GOT3 (cell line): ENCODE data around the gene PRDX1.
A peak's percentile ranks its signal among the peaks of the same experiment; 100 is the strongest.

ENCODE experiments used
- DNase-seq: peaks from one replicate; lab custom pipeline; 2025; ENCODE audit warnings: mixed read lengths; lab: John Stamatoyannopoulos, UW

Gene PRDX1

DNA sequence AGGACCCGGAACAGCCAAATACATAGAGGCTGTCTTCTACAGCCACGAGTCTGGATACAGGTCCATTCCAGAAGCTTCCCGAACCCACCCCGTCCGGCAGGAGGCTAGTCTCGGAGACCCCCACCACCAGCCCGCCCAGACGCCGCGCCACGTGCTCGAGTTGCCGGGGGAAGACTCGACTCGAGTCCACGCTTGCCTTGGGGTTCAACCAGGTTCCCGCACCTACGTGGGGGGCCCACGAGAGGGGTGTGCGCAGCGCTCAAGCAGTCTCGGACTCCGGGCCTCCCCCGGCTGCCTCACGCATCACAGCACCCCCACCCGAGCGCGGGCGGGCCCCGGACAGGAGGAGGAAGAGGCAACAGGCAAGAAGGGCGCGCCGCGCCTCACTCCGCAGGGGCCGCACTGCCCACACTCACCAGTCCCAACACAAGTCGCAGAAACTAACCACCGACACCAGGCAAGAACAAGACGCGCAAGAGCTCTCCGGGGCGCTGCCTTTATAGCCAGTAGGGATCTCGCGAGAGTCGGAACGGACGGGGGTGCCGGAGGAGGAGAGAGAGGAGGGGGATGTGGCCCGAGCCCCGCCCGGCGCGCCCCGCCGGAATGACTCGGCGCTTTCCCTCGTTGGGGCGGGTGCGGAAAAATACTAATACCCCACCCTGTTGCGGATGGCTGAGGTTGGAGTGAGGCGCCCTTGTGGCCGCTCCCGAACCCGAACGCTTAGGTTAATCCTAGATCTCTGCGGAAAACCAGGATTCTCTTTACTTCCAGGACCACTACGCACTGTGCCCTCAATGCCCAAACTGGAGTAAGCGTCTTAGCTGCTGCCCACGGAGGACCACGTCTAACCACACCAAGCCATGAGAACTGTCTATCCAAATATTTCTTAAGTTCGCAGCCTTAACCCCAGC, at the start of gene PRDX1:
Gene PRDX1 (minus strand): TSS at position 472 of the 911 bp plus-strand sequence. CDS start 2,841 bp downstream, outside the sequence.
- peak; percentile 95 for DNase-seq

GRCh38 chr1:45570631-45571030, 48.9 kb upstream of the PRDX1 start:
- no peak for DNase-seq

GRCh38 chr1:45569962-45570581, 48.4 kb upstream of the PRDX1 start:
- DNase-seq = peak; percentile 14

GRCh38 chr1:45569571-45569961, 47.9 kb upstream of the PRDX1 start:
- no peak for DNase-seq

GRCh38 chr1:45568421-45568820, 46.7 kb upstream of the PRDX1 start:
- DNase-seq = no peak

DNA sequence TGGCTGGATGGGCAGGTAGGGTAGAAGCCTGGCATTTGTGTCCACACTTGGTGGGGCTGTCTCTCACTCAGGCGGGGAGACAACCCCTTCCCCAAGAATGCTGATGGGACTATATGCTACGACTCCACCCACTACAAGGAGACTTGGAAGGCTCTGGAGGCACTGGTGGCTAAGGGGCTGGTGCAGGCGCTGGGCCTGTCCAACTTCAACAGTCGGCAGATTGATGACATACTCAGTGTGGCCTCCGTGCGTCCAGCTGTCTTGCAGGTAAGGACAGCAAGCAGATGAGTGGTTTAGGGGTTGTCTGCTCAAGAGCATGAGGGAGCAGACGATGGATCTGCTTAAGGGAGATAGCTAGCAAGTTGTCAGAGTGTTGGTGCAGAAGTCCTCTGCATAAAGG, 46.2 kb upstream of the PRDX1 start:
- no peak for DNase-seq

DNA sequence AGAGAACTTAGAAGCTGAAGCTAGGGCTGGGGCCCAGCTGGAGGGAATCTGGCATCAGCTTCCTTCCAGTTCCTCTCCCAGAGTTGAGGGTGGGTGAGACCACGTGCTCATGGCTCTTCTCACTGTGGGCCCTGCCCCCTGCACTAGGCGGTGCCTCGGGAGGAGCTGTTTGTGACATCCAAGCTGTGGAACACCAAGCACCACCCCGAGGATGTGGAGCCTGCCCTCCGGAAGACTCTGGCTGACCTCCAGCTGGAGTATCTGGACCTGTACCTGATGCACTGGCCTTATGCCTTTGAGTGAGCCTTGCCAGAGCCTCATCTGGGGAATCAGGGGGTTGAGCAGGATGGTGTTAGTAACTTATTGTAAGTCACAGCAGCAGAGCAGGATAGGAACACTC, 45.0 kb upstream of the PRDX1 start:
- DNase-seq = no peak

- DNase-seq = no peak
Measured at GRCh38 chr1:45563843-45564242, 42.2 kb upstream of the PRDX1 start.

- DNase-seq = no peak
Measured at GRCh38 chr1:45557422-45557944, 35.8 kb upstream of the PRDX1 start.

DNA sequence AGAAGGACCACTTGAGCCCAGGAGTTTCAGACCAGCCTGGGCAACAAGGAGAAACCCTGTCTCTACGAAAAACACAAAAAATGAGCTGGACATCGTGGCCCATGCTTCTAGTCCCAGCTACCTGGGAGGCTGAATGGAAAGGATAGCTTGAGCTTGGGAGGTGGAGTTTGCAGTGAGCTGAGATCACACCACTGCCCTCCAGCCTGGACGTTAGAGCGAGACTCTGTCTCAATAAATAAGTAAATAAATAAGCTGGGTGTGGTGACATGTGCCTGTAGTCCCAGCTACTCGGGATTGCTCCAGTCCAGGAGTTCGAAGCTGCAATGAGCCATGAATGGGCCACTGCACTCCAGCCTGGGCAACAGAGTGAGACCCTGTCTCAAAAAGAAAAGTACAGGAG, 32.5 kb upstream of the PRDX1 start:
- no peak for DNase-seq

DNA sequence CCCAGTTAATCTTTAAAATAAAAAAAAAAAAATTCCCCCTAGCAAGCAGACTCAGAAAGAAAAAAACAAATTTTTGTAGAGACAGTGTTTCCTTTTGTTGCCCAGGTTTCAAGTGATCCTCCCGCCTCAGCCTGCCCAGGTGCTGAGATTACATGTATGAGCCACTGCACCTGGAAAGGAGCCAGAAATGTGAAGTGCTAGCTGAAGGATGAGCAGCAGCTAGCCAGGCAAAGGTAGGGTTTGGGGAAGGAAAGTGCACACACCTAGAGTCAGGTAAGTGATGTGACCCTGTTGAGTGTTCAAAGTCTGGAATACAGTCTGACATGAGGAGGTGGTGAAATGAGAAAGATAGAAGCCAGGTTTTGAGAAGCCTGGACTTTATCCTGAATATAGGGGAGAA, 30.6 kb upstream of the PRDX1 start:
- DNase-seq = no peak

GRCh38 chr1:45551684-45552083, 30.0 kb upstream of the PRDX1 start:
- DNase-seq = no peak

DNA sequence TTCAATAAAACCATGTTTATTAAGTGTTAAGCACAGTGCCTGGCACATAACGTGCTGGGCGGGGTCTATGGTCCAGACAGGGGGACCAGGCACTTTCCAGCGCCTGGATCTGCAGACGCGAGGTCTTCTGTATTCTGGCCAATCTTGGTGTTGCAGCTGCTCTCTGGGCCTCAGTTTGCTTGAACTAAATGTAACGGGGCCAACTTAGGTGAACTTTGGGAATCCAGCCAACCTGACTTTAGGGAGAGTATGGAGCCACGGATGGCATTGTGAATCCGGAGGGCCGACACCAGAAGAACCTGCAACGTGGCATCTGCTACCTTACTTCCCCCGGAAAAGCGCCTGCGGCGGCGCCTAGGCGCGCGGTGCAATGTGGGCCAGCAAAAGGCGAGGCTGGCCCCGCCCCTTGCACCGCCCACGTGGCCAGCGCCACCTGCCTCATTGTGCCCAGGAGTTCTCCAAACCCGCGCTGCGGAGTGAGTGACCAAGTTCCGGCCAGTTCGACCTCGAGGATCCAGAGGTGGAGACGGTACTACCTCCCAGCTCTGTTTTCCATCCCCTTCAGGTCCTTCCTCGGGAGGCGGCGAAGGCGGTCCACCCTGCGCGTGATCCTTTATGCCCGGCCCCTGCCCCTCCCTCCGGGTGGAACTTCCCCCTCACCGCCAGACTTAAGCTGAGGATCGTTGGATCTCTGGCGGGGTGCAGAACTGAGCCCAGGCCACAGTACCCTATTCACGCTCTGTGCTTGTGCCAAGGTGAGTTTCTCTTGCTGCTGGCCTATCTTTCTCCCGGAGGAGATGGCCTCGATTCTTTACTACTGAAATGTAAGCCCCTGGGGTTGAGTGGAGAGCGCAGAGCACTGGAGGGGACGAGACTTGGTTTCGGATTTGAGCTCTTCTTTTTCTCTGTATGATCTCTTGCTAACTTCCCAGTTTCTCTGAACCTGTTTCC, 29.0 kb upstream of the PRDX1 start, which contains the start of gene AKR1A1:
Gene AKR1A1 (plus strand): TSS at position 426 of the 951 bp plus-strand sequence. CDS start 10,969 bp downstream, outside the sequence.
- DNase-seq = peak; percentile 66

DNA sequence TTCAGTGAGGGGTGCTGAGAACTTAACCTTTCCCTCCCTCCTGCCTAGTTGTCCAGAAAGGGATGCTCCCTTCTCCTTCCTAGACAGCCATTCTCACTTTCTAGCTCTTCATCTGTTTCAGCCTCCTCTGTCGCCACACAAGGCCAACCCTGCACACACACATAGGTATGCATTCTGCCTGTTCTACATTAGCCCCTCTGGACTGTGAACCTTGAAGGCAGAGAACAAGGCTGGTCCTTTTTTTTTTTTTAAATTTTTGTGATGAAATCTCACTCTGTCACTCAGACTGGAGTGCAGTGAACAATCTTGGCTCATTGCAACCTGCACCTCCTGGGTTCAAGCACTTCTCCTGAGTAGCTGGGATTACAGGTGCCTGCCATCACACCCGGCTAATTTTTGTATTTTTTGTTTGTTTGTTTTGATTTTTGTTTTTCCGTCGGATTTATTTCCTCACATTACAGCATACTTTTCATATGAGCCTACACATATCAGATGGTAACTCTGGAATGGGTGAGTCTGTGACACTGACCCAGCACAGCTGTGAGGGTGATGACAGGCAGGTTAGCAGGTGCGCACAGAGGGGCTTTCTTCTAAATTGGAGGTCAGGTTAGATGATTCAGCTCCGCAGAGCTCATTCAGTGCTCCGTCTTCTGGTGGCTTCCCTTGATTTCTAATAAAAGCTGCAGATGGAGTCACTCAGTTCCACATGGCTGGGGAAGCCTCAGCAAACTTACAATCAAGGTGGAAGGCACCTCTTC, 24.0 kb upstream of the PRDX1 start:
- no peak for DNase-seq

DNA sequence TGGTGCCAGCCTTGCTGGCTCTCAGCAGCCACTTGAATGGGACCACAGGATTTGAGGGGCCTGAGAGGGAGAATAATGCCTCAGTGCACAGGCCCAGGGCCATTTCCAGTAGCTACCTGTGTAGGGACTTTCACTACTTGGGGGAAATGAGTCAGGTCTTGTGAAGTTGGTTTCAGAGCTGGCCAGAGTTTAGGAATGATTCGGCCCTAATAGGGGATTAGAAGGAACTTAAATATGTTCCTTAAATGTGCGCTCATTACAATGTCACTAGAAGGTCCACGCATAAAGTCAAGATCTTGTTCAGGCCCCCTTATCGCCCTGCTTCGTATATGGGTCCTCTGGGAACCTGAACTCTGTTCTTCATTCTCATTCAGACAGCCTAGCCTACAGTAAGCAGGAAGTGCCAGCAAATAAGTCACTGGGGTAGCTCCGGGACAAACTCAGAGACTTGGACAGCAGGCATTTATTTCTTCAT, 23.4 kb upstream of the PRDX1 start:
- DNase-seq = no peak

- no peak for DNase-seq
Measured at GRCh38 chr1:45544530-45544929, 22.8 kb upstream of the PRDX1 start.

- DNase-seq = no peak
Measured at GRCh38 chr1:45543581-45544417, 22.1 kb upstream of the PRDX1 start.

DNA sequence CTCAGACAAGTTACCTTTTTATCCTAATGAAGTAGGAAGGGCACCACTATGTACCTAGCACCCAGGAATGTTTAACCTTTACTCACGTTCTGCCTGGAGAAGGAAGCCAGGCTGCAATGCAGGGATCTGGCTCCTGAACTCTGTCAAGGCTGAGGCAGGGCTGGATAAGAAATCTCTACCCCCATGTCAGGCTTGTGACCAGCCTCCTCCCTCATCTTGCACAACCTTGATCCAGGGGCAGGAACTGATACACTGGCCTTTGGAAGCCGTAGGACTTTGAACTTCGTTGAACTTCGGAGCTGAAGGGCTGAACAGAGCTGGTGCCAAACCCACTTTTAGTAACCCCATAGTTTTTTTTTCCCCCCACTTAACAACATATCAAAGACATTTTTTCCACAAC, 20.9 kb upstream of the PRDX1 start:
- no peak for DNase-seq

- DNase-seq = no peak
Measured at GRCh38 chr1:45541193-45541592, 19.5 kb upstream of the PRDX1 start.

DNA sequence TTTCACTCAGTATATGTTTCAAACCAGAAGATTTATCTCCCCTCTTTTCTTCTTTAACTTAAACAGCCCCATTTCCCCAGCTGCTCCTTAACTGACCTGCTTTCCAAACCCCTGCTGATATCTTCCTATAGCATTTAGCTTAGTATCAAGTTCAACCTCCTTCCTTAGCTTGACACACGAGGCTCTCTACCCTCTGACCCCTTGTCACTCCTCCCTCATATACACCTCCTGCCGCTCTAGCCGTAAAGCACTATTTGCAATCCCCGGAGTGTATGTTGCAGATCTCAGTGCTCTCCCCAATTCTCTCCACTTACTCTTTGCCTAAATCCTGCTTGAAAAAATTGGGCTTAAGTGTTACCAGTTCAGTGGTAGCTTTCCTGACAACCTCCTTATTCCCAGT, 15.2 kb upstream of the PRDX1 start:
- no peak for DNase-seq
